Thymus (tissue), 11 donors: ENCODE measurements around the gene FAM180A. TPM values are rescaled to one million over a fixed set of nuclear protein-coding genes. Genes with fewer than 3 reads are reported as not detected.
"Not testable (repeated sequence)": the region's sequence is repeated elsewhere in the genome, so short reads cannot be mapped to it uniquely, and the experiment has no call there.

ENCODE experiments used
- DNase-seq, 9 donors: peaks; one replicate each; pipeline ENCODE4 v3.0.0-alpha.2; 2013; ENCODE audit warnings: low spot score in 9 of 9, low read depth in 6 of 9, missing footprints in 1 of 9
- H3K27ac ChIP-seq, 2 donors: one replicate each; pipeline ENCODE4 v1.5.1; 2013; ENCODE audit warnings: control low read depth in 1 of 2, low read depth in 1 of 2, low read length in 1 of 2, mild to moderate bottlenecking in 1 of 2, moderate library complexity in 1 of 2
- H3K27me3 ChIP-seq, 2 donors: one replicate each; pipeline ENCODE4 v1.5.1; 2013; ENCODE audit warnings: low read length in 1 of 2; ENCODE audit not compliant: control insufficient read depth in 2 of 2, insufficient read depth in 1 of 2
- H3K36me3 ChIP-seq, 2 donors: one replicate each; pipeline ENCODE4 v1.5.1; 2013; ENCODE audit warnings: low read length in 1 of 2, mild to moderate bottlenecking in 1 of 2, moderate library complexity in 1 of 2; ENCODE audit not compliant: control insufficient read depth in 2 of 2, insufficient read depth in 2 of 2
- H3K4me1 ChIP-seq, 2 donors: one replicate each; pipeline ENCODE4 v1.5.1; 2013; ENCODE audit warnings: low read length in 2 of 2; ENCODE audit not compliant: control insufficient read depth in 2 of 2, insufficient read depth in 2 of 2
- H3K4me3 ChIP-seq, 2 donors: one replicate each; pipeline ENCODE4 v1.5.1; 2013; ENCODE audit warnings: low read length in 2 of 2, control low read depth in 1 of 2, mild to moderate bottlenecking in 1 of 2
- H3K9me3 ChIP-seq, 2 donors: one replicate each; pipeline ENCODE4 v1.5.1; 2013; ENCODE audit warnings: low read length in 1 of 2, mild to moderate bottlenecking in 1 of 2; ENCODE audit not compliant: control insufficient read depth in 2 of 2, insufficient read depth in 1 of 2
- WGBS: extraction: QIAGEN DNeasy Blood & Tissue Kit; methylation state at CpG from one replicate; pipeline ENCODE4 v1.1.7; 2013; 5-methylcytosine and 5-hydroxymethylcytosine counted together
- polyA plus RNA-seq: library from polyadenylated mRNA; stranded (reverse); fragments of 200-250 nt; gene quantifications from one replicate; pipeline ENCODE4 v1.2.3, GENCODE V29; 2013
- total RNA-seq: library from RNA; stranded (reverse); fragments of 120-200 nt; gene quantifications from one replicate; pipeline ENCODE4 v1.2.4, GENCODE V29; 2013
- donor health status: healthy.

The FAM180A gene
- total and polyA plus RNA-seq, 2 donors = 0.05 to 0.11 TPM

GRCh38 chr7:135747366-135747765 lies 1.2 kb downstream of the FAM180A start:
- no peaks in the 10 kb centered on the region for H3K4me1 ChIP-seq
- no peak overlapping the region for H3K27ac ChIP-seq
- H3K36me3 ChIP-seq = no peaks in the 10 kb centered on the region
- H3K27me3 ChIP-seq = peaks cover 0 to 2% of the 10 kb centered on the region in 2 donors
- no peaks in the 10 kb centered on the region for H3K9me3 ChIP-seq
- H3K4me3 ChIP-seq = no peak overlapping the region
- 95% methylated on average over 8 of the region's 8 CpGs for WGBS
- DNase-seq = no peak

- WGBS = 90% methylated on average over 9 of the region's 9 CpGs
- peaks cover 0 to 4% of the 10 kb centered on the region in 2 donors for H3K27me3 ChIP-seq
- no peaks in the 10 kb centered on the region for H3K9me3 ChIP-seq
- DNase-seq = no peak
- H3K36me3 ChIP-seq = no peaks in the 10 kb centered on the region
- H3K4me1 ChIP-seq = no peaks in the 10 kb centered on the region
- no peak overlapping the region for H3K27ac ChIP-seq
- no peak overlapping the region for H3K4me3 ChIP-seq
These were observed 2.8 kb downstream of the FAM180A start for GRCh38 chr7:135745703-135746312.

GRCh38 chr7:135744938-135745702 lies 3.5 kb downstream of the FAM180A start:
- Histone ChIP-seq H3K4me1 (no peaks in the 10 kb centered on the region), H3K4me3 (no peak overlapping the region), H3K36me3 (no peaks in the 10 kb centered on the region), H3K9me3 (no peaks in the 10 kb centered on the region), H3K27me3 (peaks cover 0 to 4% of the 10 kb centered on the region in 2 donors), H3K27ac (no peak overlapping the region)
- WGBS = 91% methylated on average over 8 of the region's 8 CpGs
- DNase-seq = no peak

GRCh38 chr7:135743907-135744731 lies 4.5 kb downstream of the FAM180A start:
- no peaks in the 10 kb centered on the region for H3K36me3 ChIP-seq
- WGBS = 87% methylated on average over 14 of the region's 14 CpGs
- H3K4me1 ChIP-seq = no peaks in the 10 kb centered on the region
- no peaks in the 10 kb centered on the region for H3K9me3 ChIP-seq
- no peak overlapping the region for H3K27ac ChIP-seq
- H3K27me3 ChIP-seq = peaks cover 0 to 4% of the 10 kb centered on the region in 2 donors
- H3K4me3 ChIP-seq = no peak overlapping the region
- no peak for DNase-seq

- Histone ChIP-seq H3K27ac (no peak overlapping the region), H3K4me1 (no peaks in the 10 kb centered on the region)
- 92% methylated on average over 4 of the region's 4 CpGs for WGBS
These were observed 6.2 kb downstream of the FAM180A start for GRCh38 chr7:135742371-135742770.

GRCh38 chr7:135741905-135742304 lies 6.7 kb downstream of the FAM180A start:
- no peaks in the 10 kb centered on the region for H3K4me1 ChIP-seq
- no peaks in the 10 kb centered on the region for H3K9me3 ChIP-seq
- no peak for DNase-seq
- WGBS = 73% methylated on average over 2 of the region's 2 CpGs
- H3K27ac ChIP-seq = no peak overlapping the region
- H3K4me3 ChIP-seq = no peak overlapping the region
- no peaks in the 10 kb centered on the region for H3K36me3 ChIP-seq
- H3K27me3 ChIP-seq = peaks cover 0 to 4% of the 10 kb centered on the region in 2 donors

More at GRCh38 chr7:135742371-135742770, 6.2 kb downstream of the FAM180A start:
- Histone ChIP-seq H3K9me3 (no peaks in the 10 kb centered on the region), H3K4me3 (no peak overlapping the region), H3K27me3 (peaks cover 0 to 4% of the 10 kb centered on the region in 2 donors), H3K36me3 (no peaks in the 10 kb centered on the region)
- DNase-seq = no peak

GRCh38 chr7:135740889-135741288 lies 7.7 kb downstream of the FAM180A start:
- no peaks in the 10 kb centered on the region for H3K9me3 ChIP-seq
- no peak overlapping the region for H3K4me3 ChIP-seq
- 94% methylated on average over 3 of the region's 3 CpGs for WGBS
- H3K4me1 ChIP-seq = no peaks in the 10 kb centered on the region
- H3K27ac ChIP-seq = no peak overlapping the region
- no peaks in the 10 kb centered on the region for H3K36me3 ChIP-seq
- peaks cover 0 to 4% of the 10 kb centered on the region in 2 donors for H3K27me3 ChIP-seq
- no peak for DNase-seq

- WGBS = 96% methylated on average over 10 of the region's 10 CpGs
- H3K9me3 ChIP-seq, H3K4me1 ChIP-seq, H3K27me3 ChIP-seq, H3K36me3 ChIP-seq, H3K4me3 ChIP-seq, DNase-seq, H3K27ac ChIP-seq: not testable (repeated sequence)
These were observed 11.3 kb downstream of the FAM180A start for GRCh38 chr7:135737306-135737647.
